HCT116 (cell line): Measurements from ENCODE around the gene MBL2. TPM values are rescaled to one million over a fixed set of nuclear protein-coding genes. Genes with fewer than 3 reads are reported as not detected.

Experiments
- ATAC-seq: fragments of 200-7000 bp; cut with Tn5 transposase; 2 replicates; pipeline ENCODE4 v1.9.1; 2020; ENCODE audit warnings: mild to moderate bottlenecking, moderate library complexity
- BruUV-seq: library from RNA; stranded (reverse); fragments of 400-500 nt; replicated peaks from 2 replicates; lab custom pipeline; 2021; lab: Mats Ljungman, UMichigan
- CTCF ChIA-PET: fragments of 300-600 bp; sonication (Branson Sonifier 250); formaldehyde crosslinking; loops from one replicate; lab custom pipeline; 2021; ENCODE audit warnings: antibody characterized with exemption; lab: Charles Lee
- POLR2A ChIA-PET: fragments of 300-600, 350-600 bp; sonication (Branson Sonifier 250); formaldehyde crosslinking; loops from one replicate; lab custom pipeline; 2021; ENCODE audit warnings: antibody characterized with exemption; lab: Charles Lee
- RAD21 ChIA-PET, 2 experiments: fragments of 300-600 bp; sonication (Branson Sonifier 250); formaldehyde crosslinking; loops; one replicate each; lab custom pipeline; 2023; ENCODE audit warnings: low total read pairs in 2 of 2; ENCODE audit not compliant: uncharacterized antibody in 2 of 2, unreplicated experiment in 2 of 2, low non-redundant PET in 1 of 2; lab: Charles Lee
- DNase-seq: peaks from one replicate; pipeline ENCODE4 v3.0.0-alpha.2; 2010; ENCODE audit warnings: low read depth, low spot score
- H2AFZ ChIP-seq: fragments of 200-600 bp; shearing (Covaris generic), sonication (generic); 2 replicates; pipeline ENCODE4 v1.6.1; 2017; ENCODE audit warnings: low read depth, mixed run types, mixed read lengths, antibody characterized with exemption, low read length; ENCODE audit not compliant: poor library complexity, severe bottlenecking
- H3K27ac ChIP-seq: 2 replicates; pipeline ENCODE4 v1.5.1; 2012; ENCODE audit warnings: low read depth, low read length
- H3K27me3 ChIP-seq: fragments of 200-600 bp; sonication (generic); 2 replicates; pipeline ENCODE4 v1.6.1; 2016; ENCODE audit warnings: mixed run types, low read length, mixed read lengths; ENCODE audit not compliant: insufficient read depth
- H3K36me3 ChIP-seq, 2 experiments: fragments of 200-500 bp in 1 of 2; fragments of 200-600 bp in 1 of 2; sonication (Bioruptor generic) in 1 of 2; sonication (generic) in 1 of 2; 2 replicates each; pipeline versions ENCODE4 v1.5.1 to v1.6.1; 2014 to 2016; ENCODE audit warnings: low read length in 2 of 2, inconsistent platforms in 1 of 2, mixed read lengths in 1 of 2, mixed run types in 1 of 2; ENCODE audit not compliant: insufficient read depth in 2 of 2, control insufficient read depth in 1 of 2
- H3K4me1 ChIP-seq, 2 experiments: fragments of 200-600 bp in 1 of 2; sonication (generic) in 1 of 2; 2 replicates each; pipeline versions ENCODE4 v1.5.1 to v1.6.1; 2012 to 2017; ENCODE audit warnings: low read length in 2 of 2, inconsistent platforms in 1 of 2, mild to moderate bottlenecking in 1 of 2, mixed read lengths in 1 of 2, mixed run types in 1 of 2, moderate library complexity in 1 of 2; ENCODE audit not compliant: insufficient read depth in 2 of 2, control insufficient read depth in 1 of 2
- H3K4me2 ChIP-seq: fragments of 200-600 bp; sonication (generic); 2 replicates; pipeline ENCODE4 v1.6.1; 2017; ENCODE audit warnings: mixed run types, low read length, mixed read lengths
- H3K4me3 ChIP-seq, 2 experiments: fragments of 200-600 bp in 1 of 2; sonication (generic) in 1 of 2; replicated peaks in 1 of 2; 2 replicates each; pipeline ENCODE4 v1.5.1; 2011 to 2016; ENCODE audit warnings: low read length in 2 of 2, control low read depth in 1 of 2, low read depth in 1 of 2, mild to moderate bottlenecking in 1 of 2, mixed read lengths in 1 of 2, mixed run types in 1 of 2
- H3K79me2 ChIP-seq: fragments of 200-600 bp; sonication (generic); 2 replicates; pipeline ENCODE4 v1.6.1; 2017; ENCODE audit warnings: mild to moderate bottlenecking, mixed run types, low read length, moderate library complexity, mixed read lengths; ENCODE audit not compliant: insufficient read depth
- H3K9ac ChIP-seq: fragments of 200-600 bp; sonication (generic); 2 replicates; pipeline ENCODE4 v1.6.1; 2016; ENCODE audit warnings: low read length, mixed read lengths
- H3K9me2 ChIP-seq: fragments of 200-600 bp; sonication (generic), shearing (Covaris generic); 2 replicates; pipeline ENCODE4 v1.6.1; 2017; ENCODE audit warnings: mixed run types, mild to moderate bottlenecking, moderate library complexity; ENCODE audit not compliant: insufficient read depth
- H3K9me3 ChIP-seq, 2 experiments: fragments of 200-500 bp in 1 of 2; fragments of 200-600 bp in 1 of 2; sonication (Bioruptor generic) in 1 of 2; sonication (generic) in 1 of 2; 2 replicates each; pipeline ENCODE4 v1.6.1; 2014 to 2017; ENCODE audit warnings: low read length in 2 of 2, mixed read lengths in 2 of 2, inconsistent platforms in 1 of 2, low read depth in 1 of 2, mild to moderate bottlenecking in 1 of 2, mixed run types in 1 of 2, moderate library complexity in 1 of 2; ENCODE audit not compliant: control insufficient read depth in 1 of 2, insufficient read depth in 1 of 2
- H4K20me1 ChIP-seq: fragments of 200-600 bp; sonication (generic), shearing (Covaris generic); 2 replicates; pipeline ENCODE4 v1.6.1; 2017; ENCODE audit warnings: mixed run types, mild to moderate bottlenecking, moderate library complexity; ENCODE audit not compliant: insufficient read depth
- CBX3 ChIP-seq: IDR thresholded peaks from 2 replicates; pipeline ENCODE4 v1.6.1; 2012; ENCODE audit warnings: low read depth
- CTCF ChIP-seq, 3 experiments: fragments of 200-600 bp in 1 of 3; sonication (generic) in 1 of 3; IDR thresholded peaks in 2 of 3; conservative IDR thresholded peaks in 1 of 3; 2 replicates each; pipeline ENCODE4 v1.5.1; 2012 to 2017; ENCODE audit warnings: low read depth in 2 of 3, low read length in 2 of 3, antibody characterized with exemption in 1 of 3, borderline replicate concordance in 1 of 3, control low read depth in 1 of 3, mild to moderate bottlenecking in 1 of 3, mixed read lengths in 1 of 3, mixed run types in 1 of 3, moderate library complexity in 1 of 3; ENCODE audit not compliant: insufficient read depth in 1 of 3
- FOSL1 ChIP-seq: IDR thresholded peaks from 2 replicates; pipeline ENCODE4 v1.6.1; 2012; ENCODE audit warnings: low read depth
- JUND ChIP-seq: IDR thresholded peaks from 2 replicates; pipeline ENCODE4 v1.6.1; 2012
- MAX ChIP-seq: IDR thresholded peaks from 2 replicates; pipeline ENCODE4 v1.6.1; 2012
- RAD21 ChIP-seq: IDR thresholded peaks from 2 replicates; pipeline ENCODE4 v1.6.1; 2012; ENCODE audit warnings: low read depth, mild to moderate bottlenecking
- SIN3A ChIP-seq: IDR thresholded peaks from 2 replicates; pipeline ENCODE4 v1.6.1; 2012; ENCODE audit warnings: low read depth
- SP1 ChIP-seq: IDR thresholded peaks from 2 replicates; pipeline ENCODE4 v1.6.1; 2012; ENCODE audit warnings: low read depth
- TCF7L2 ChIP-seq: IDR thresholded peaks from 2 replicates; pipeline ENCODE4 v1.7.0; 2011; ENCODE audit warnings: borderline replicate concordance, inconsistent platforms; ENCODE audit not compliant: insufficient read depth, insufficient read length; ENCODE audit errors: extremely low read depth
- YY1 ChIP-seq: IDR thresholded peaks from 2 replicates; pipeline ENCODE4 v1.6.1; 2011; ENCODE audit warnings: low read length, low read depth, moderate library complexity, mild to moderate bottlenecking; ENCODE audit not compliant: insufficient replicate concordance; ENCODE audit errors: extremely low read depth
- ZFX ChIP-seq: fragments of 450-650 bp; IDR thresholded peaks from 2 replicates; pipeline ENCODE4 v1.6.1; 2017
- intact Hi-C: fragments of 100-400 bp; cut with micrococcal nuclease; formaldehyde crosslinking; loops from 2 replicates; pipeline ENCODE4 v1.10.0; 2022
- total RNA-seq: library from RNA; stranded (reverse); gene quantifications from one replicate; pipeline ENCODE4 v1.2.1, GENCODE V29; 2021; ENCODE audit not compliant: unreplicated experiment

Gene MBL2
- total RNA-seq, 1 experiment from 2014 or later = not detected

- H3K36me3 ChIP-seq = no peaks in the 10 kb centered on the region
- H2AFZ ChIP-seq = no peak overlapping the region
- no peaks in the 10 kb centered on the region for H3K27me3 ChIP-seq
- intact Hi-C loops = loop anchor here (5.0 kb wide), 1 partner anchor 1773 kb away; no protein-coding TSS in a partner anchor
- ChIA-PET RAD21 (no interaction called here), CTCF (no interaction called here), POLR2A (no interaction called here)
- no peak for TF ChIP-seq FOSL1
- no peak for TF ChIP-seq CTCF (IDR thresholded peaks at IDR 0.05 in 2 of 3, conservative IDR thresholded peaks at IDR 0.05 in 1 of 3; ENCODE audit: borderline replicate concordance in 1 of 3, insufficient read depth in 1 of 3, low read depth in 2 of 3, low read length in 2 of 3)
- no peak for TF ChIP-seq ZFX
- no peak for TF ChIP-seq JUND
- TF ChIP-seq SIN3A = no peak
- TF ChIP-seq MAX = no peak
- no peak for TF ChIP-seq CBX3
- no peak for TF ChIP-seq SP1
- TF ChIP-seq RAD21 = no peak
- no peak for TF ChIP-seq TCF7L2
- no peak for TF ChIP-seq YY1
- DNase-seq (no peak), ATAC-seq (no peak)
- no peak overlapping the region for H3K9ac ChIP-seq
- H4K20me1 ChIP-seq = no peaks in the 10 kb centered on the region
- no peak overlapping the region for H3K4me2 ChIP-seq
- no peaks in the 10 kb centered on the region for H3K79me2 ChIP-seq
- no peaks in the 10 kb centered on the region for H3K9me3 ChIP-seq
- no peaks in the 10 kb centered on the region for H3K9me2 ChIP-seq
- H3K4me1 ChIP-seq = no peaks in the 10 kb centered on the region
- H3K27ac ChIP-seq = no peak overlapping the region
- no TSS peak for BruUV-seq
- no peak overlapping the region for H3K4me3 ChIP-seq
Measured at GRCh38 chr10:52775132-52775647, 2.6 kb upstream of the MBL2 start.
